ENCODE measurements around the gene CLP1. TPM values are rescaled to one million over a fixed set of nuclear protein-coding genes. Genes with fewer than 3 reads are reported as not detected.
"Not testable (repeated sequence)": the region's sequence is repeated elsewhere in the genome, so short reads cannot be mapped to it uniquely, and the experiment has no call there.

Gene CLP1
- total and polyA plus RNA-seq, 2 experiments from 2014 or later = 16.4 to 21.0 TPM

GRCh38 chr11:57700425-57700824 is 42.9 kb downstream of the CLP1 start:
- peaks cover 13% of the 10 kb centered on the region for H3K79me2 ChIP-seq (ENCODE audit: insufficient read depth)
- in situ Hi-C loops (cut with MboI) = no loop called here
- TF ChIP-seq EZH2 (IDR thresholded peaks at IDR 0.05; ENCODE audit: insufficient read depth, poor library complexity, severe bottlenecking) (no peak), EZH2phosphoT487 (IDR thresholded peaks at IDR 0.05; ENCODE audit: insufficient read depth, low read depth) (no peak)

GRCh38 chr11:57703341-57703740 is 45.8 kb downstream of the CLP1 start:
- H3F3A ChIP-seq (ENCODE audit: insufficient read depth) = peaks cover 40% of the 10 kb centered on the region
- no peak overlapping the region for H3K4me3 ChIP-seq
- 95 to 98% methylated on average over 4 of the region's 4 CpGs for WGBS, 2 experiments (ENCODE audit: low coverage in 1 of 2, low lambda C conversion rate in 2 of 2, missing lambda C conversion rate in 2 of 2)
- H3K4me2 ChIP-seq (ENCODE audit: unreplicated experiment) = no peak overlapping the region
- no peaks in the 10 kb centered on the region for H4K20me1 ChIP-seq (ENCODE audit: insufficient read depth)
- no peaks in the 10 kb centered on the region for H3K4me1 ChIP-seq (ENCODE audit: insufficient read depth)
- H3K27ac ChIP-seq = no peak overlapping the region; the same call in 1 of the 2 replicates
- no peak overlapping the region for H3K9ac ChIP-seq
- peaks cover 51% of the 10 kb centered on the region for H3K36me3 ChIP-seq (ENCODE audit: low read depth)
- no peak for DNase-seq
- no peak overlapping the region for H2AFZ ChIP-seq
- peaks cover 42% of the 10 kb centered on the region for H3K79me2 ChIP-seq (ENCODE audit: insufficient read depth)
- H3K27me3 ChIP-seq (replicated peaks; ENCODE audit: insufficient read depth) = no peaks in the 10 kb centered on the region
- H3K9me2 ChIP-seq (ENCODE audit: insufficient read depth) = no peaks in the 10 kb centered on the region
- TF ChIP-seq EZH2phosphoT487 (IDR thresholded peaks at IDR 0.05; ENCODE audit: insufficient read depth, low read depth) (no peak), EZH2 (IDR thresholded peaks at IDR 0.05; ENCODE audit: insufficient read depth, poor library complexity, severe bottlenecking) (no peak)
- in situ Hi-C loops (cut with MboI) = no loop called here
- no peaks in the 10 kb centered on the region for H3K9me3 ChIP-seq (ENCODE audit: low read depth)

More at GRCh38 chr11:57700425-57700824, 42.9 kb downstream of the CLP1 start:
- Histone ChIP-seq H3K36me3 (ENCODE audit: low read depth) (peaks cover 66% of the 10 kb centered on the region), H3K27ac (no peak overlapping the region), H3F3A (ENCODE audit: insufficient read depth) (peaks cover 36% of the 10 kb centered on the region), H2AFZ (no peak overlapping the region), H3K9ac (no peak overlapping the region; the same call in 1 of the 2 replicates), H3K4me3 (no peak overlapping the region), H3K9me3 (ENCODE audit: low read depth) (no peaks in the 10 kb centered on the region), H3K27me3 (replicated peaks; ENCODE audit: insufficient read depth) (no peaks in the 10 kb centered on the region), H3K4me2 (ENCODE audit: unreplicated experiment) (no peak overlapping the region), H3K9me2 (ENCODE audit: insufficient read depth) (no peaks in the 10 kb centered on the region), H4K20me1 (ENCODE audit: insufficient read depth) (no peaks in the 10 kb centered on the region), H3K4me1 (ENCODE audit: insufficient read depth) (no peaks in the 10 kb centered on the region)
- no peak for DNase-seq
- 57 to 67% methylated on average over 3 of the region's 3 CpGs for WGBS, 2 experiments (ENCODE audit: low coverage in 1 of 2, low lambda C conversion rate in 2 of 2, missing lambda C conversion rate in 2 of 2)

GRCh38 chr11:57704932-57705331 is 47.4 kb downstream of the CLP1 start:
- H3K4me1 ChIP-seq (ENCODE audit: insufficient read depth) = no peaks in the 10 kb centered on the region
- no peaks in the 10 kb centered on the region for H4K20me1 ChIP-seq (ENCODE audit: insufficient read depth)
- H3K27ac ChIP-seq = no peak overlapping the region
- H3K4me3 ChIP-seq = no peak overlapping the region
- H3K79me2 ChIP-seq (ENCODE audit: insufficient read depth) = peaks cover 58% of the 10 kb centered on the region
- H3K9me2 ChIP-seq (ENCODE audit: insufficient read depth) = no peaks in the 10 kb centered on the region
- no peak overlapping the region for H3K4me2 ChIP-seq (ENCODE audit: unreplicated experiment)
- H3K9me3 ChIP-seq (ENCODE audit: low read depth) = no peaks in the 10 kb centered on the region
- TF ChIP-seq EZH2 (IDR thresholded peaks at IDR 0.05; ENCODE audit: insufficient read depth, poor library complexity, severe bottlenecking) (no peak), EZH2phosphoT487 (IDR thresholded peaks at IDR 0.05; ENCODE audit: insufficient read depth, low read depth) (no peak)
- peaks cover 36% of the 10 kb centered on the region for H3K36me3 ChIP-seq (ENCODE audit: low read depth)
- WGBS, 2 experiments (ENCODE audit: low coverage in 1 of 2, low lambda C conversion rate in 2 of 2, missing lambda C conversion rate in 2 of 2) = 80 to 81% methylated on average over 6 of the region's 6 CpGs
- no peak overlapping the region for H2AFZ ChIP-seq
- in situ Hi-C loops (cut with MboI) = no loop called here
- H3K9ac ChIP-seq = no peak overlapping the region
- no peak for DNase-seq
- peaks cover 42% of the 10 kb centered on the region for H3F3A ChIP-seq (ENCODE audit: insufficient read depth)
- no peaks in the 10 kb centered on the region for H3K27me3 ChIP-seq (replicated peaks; ENCODE audit: insufficient read depth)

- H3K4me3 ChIP-seq; in situ Hi-C loops (cut with MboI); H3K4me1 ChIP-seq (ENCODE audit: insufficient read depth); H3K27ac ChIP-seq; DNase-seq; H3K27me3 ChIP-seq (replicated peaks; ENCODE audit: insufficient read depth); H3K9ac ChIP-seq; H4K20me1 ChIP-seq (ENCODE audit: insufficient read depth); H3K9me2 ChIP-seq (ENCODE audit: insufficient read depth); H3K9me3 ChIP-seq (ENCODE audit: low read depth); H2AFZ ChIP-seq; H3K4me2 ChIP-seq (ENCODE audit: unreplicated experiment): not testable (repeated sequence)
- Histone ChIP-seq H3K79me2 (ENCODE audit: insufficient read depth) (peaks cover 63% of the 10 kb centered on the region), H3F3A (ENCODE audit: insufficient read depth) (peaks cover 42% of the 10 kb centered on the region), H3K36me3 (ENCODE audit: low read depth) (peaks cover 32% of the 10 kb centered on the region)
- 76 to 79% methylated on average over 8 of the region's 8 CpGs for WGBS, 2 experiments (ENCODE audit: low coverage in 1 of 2, low lambda C conversion rate in 2 of 2, missing lambda C conversion rate in 2 of 2)
Measured at GRCh38 chr11:57705432-57705831, 47.9 kb downstream of the CLP1 start.

GRCh38 chr11:57709802-57710367 is 52.3 kb downstream of the CLP1 start:
- 96 to 99% methylated on average over 5 of the region's 5 CpGs for WGBS, 2 experiments (ENCODE audit: low coverage in 1 of 2, low lambda C conversion rate in 2 of 2, missing lambda C conversion rate in 2 of 2)

More at GRCh38 chr11:57709802-57710367, 52.3 kb downstream of the CLP1 start:
- Histone ChIP-seq H3F3A (ENCODE audit: insufficient read depth) (peaks cover 9% of the 10 kb centered on the region; the same call in 1 of the 2 replicates), H3K79me2 (ENCODE audit: insufficient read depth) (peaks cover 95% of the 10 kb centered on the region), H3K9me2 (ENCODE audit: insufficient read depth) (no peaks in the 10 kb centered on the region), H3K4me2 (ENCODE audit: unreplicated experiment) (no peak overlapping the region), H3K27ac (no peak overlapping the region), H4K20me1 (ENCODE audit: insufficient read depth) (no peaks in the 10 kb centered on the region), H3K36me3 (ENCODE audit: low read depth) (0 out of 2 replicates have a peak, but pooled peaks cover 1% of the 10 kb centered on the region), H2AFZ (no peak overlapping the region), H3K9ac (no peak overlapping the region), H3K27me3 (replicated peaks; ENCODE audit: insufficient read depth) (no peaks in the 10 kb centered on the region), H3K9me3 (ENCODE audit: low read depth) (no peaks in the 10 kb centered on the region), H3K4me3 (no peak overlapping the region), H3K4me1 (ENCODE audit: insufficient read depth) (peaks cover 24% of the 10 kb centered on the region)
- DNase-seq = no peak
- in situ Hi-C loops (cut with MboI) = no loop called here
- TF ChIP-seq EZH2 (IDR thresholded peaks at IDR 0.05; ENCODE audit: insufficient read depth, poor library complexity, severe bottlenecking) (no peak), EZH2phosphoT487 (IDR thresholded peaks at IDR 0.05; ENCODE audit: insufficient read depth, low read depth) (no peak)

MicroRNAs within 50 kb of the gene (microRNA counts, 767-probe panel; counts per million panel counts)
- 7,447 counts per million, percentile 96 among the panel's probes with 10 or more counts for microRNA hsa-miR-130a-3p

Small RNA genes within 50 kb of the gene (microRNA-seq; reads per million reads assigned to microRNA genes)
- 7,457 reads per million, percentile 93 among the genes with 10 or more reads in this experiment for gene MIR130A (ENCODE audit: borderline number of aligned reads)

Small RNA genes within 50 kb of the gene (small RNA-seq; reads per million reads assigned to genes)
- gene MIR130A (ENCODE audit: low read depth, low replicate concordance) = 13.4 reads per million, percentile 86 among the genes with 10 or more reads in this experiment

Other genes with a start within 250 kb of the CLP1 start
- 23.2 and 57.7 TPM in 2 replicates for gene SLC43A3, start 230.6 kb upstream of the CLP1 start, total RNA-seq (2014; rRNA removed; shearing (Covaris generic))
- 33.3 and 33.4 TPM in 2 replicates for gene SLC43A3, start 230.6 kb upstream of the CLP1 start, polyA plus RNA-seq (2016; fragmentation: Nextera tagmentation; extraction: Ambion mirVana)
- gene RTN4RL2, start 197.2 kb upstream of the CLP1 start, total RNA-seq (2014; rRNA removed; shearing (Covaris generic)) = 0.32 TPM in 1 of 2 replicates, not detected in the other
- gene RTN4RL2, start 197.2 kb upstream of the CLP1 start, polyA plus RNA-seq (2016; fragmentation: Nextera tagmentation; extraction: Ambion mirVana) = 0.80 and 1.1 TPM in 2 replicates
- 6.2 and 9.3 TPM in 2 replicates for gene SLC43A1, start 142.1 kb upstream of the CLP1 start, total RNA-seq (2014; rRNA removed; shearing (Covaris generic))
- 7.1 and 7.7 TPM in 2 replicates for gene SLC43A1, start 142.1 kb upstream of the CLP1 start, polyA plus RNA-seq (2016; fragmentation: Nextera tagmentation; extraction: Ambion mirVana)
- gene TIMM10, start 127.0 kb upstream of the CLP1 start, total RNA-seq (2014; rRNA removed; shearing (Covaris generic)) = 29.0 and 48.3 TPM in 2 replicates
- 73.4 and 78.3 TPM in 2 replicates for gene TIMM10, start 127.0 kb upstream of the CLP1 start, polyA plus RNA-seq (2016; fragmentation: Nextera tagmentation; extraction: Ambion mirVana)
- not detected in 2 replicates for gene SMTNL1, start 120.2 kb upstream of the CLP1 start, total RNA-seq (2014; rRNA removed; shearing (Covaris generic))
- gene SMTNL1, start 120.2 kb upstream of the CLP1 start, polyA plus RNA-seq (2016; fragmentation: Nextera tagmentation; extraction: Ambion mirVana) = not detected in 2 replicates
- gene UBE2L6, start 90.1 kb upstream of the CLP1 start, total RNA-seq (2014; rRNA removed; shearing (Covaris generic)) = 32.8 and 41.5 TPM in 2 replicates
- 74.0 and 75.9 TPM in 2 replicates for gene UBE2L6, start 90.1 kb upstream of the CLP1 start, polyA plus RNA-seq (2016; fragmentation: Nextera tagmentation; extraction: Ambion mirVana)
- 98.0 and 147 TPM in 2 replicates for gene SERPING1, start 60.1 kb upstream of the CLP1 start, total RNA-seq (2014; rRNA removed; shearing (Covaris generic))
- 319 and 327 TPM in 2 replicates for gene SERPING1, start 60.1 kb upstream of the CLP1 start, polyA plus RNA-seq (2016; fragmentation: Nextera tagmentation; extraction: Ambion mirVana)
- gene YPEL4, start 7.8 kb upstream of the CLP1 start, total RNA-seq (2014; rRNA removed; shearing (Covaris generic)) = 1.7 TPM in 1 of 2 replicates, not detected in the other
- gene YPEL4, start 7.8 kb upstream of the CLP1 start, polyA plus RNA-seq (2016; fragmentation: Nextera tagmentation; extraction: Ambion mirVana) = 0.35 and 0.49 TPM in 2 replicates
- gene ZDHHC5, start 10.4 kb downstream of the CLP1 start, total RNA-seq (2014; rRNA removed; shearing (Covaris generic)) = 43.6 and 52.5 TPM in 2 replicates
- 35.8 and 36.7 TPM in 2 replicates for gene ZDHHC5, start 10.4 kb downstream of the CLP1 start, polyA plus RNA-seq (2016; fragmentation: Nextera tagmentation; extraction: Ambion mirVana)
- gene MED19, start 54.5 kb downstream of the CLP1 start, total RNA-seq (2014; rRNA removed; shearing (Covaris generic)) = 17.7 and 33.4 TPM in 2 replicates
- gene MED19, start 54.5 kb downstream of the CLP1 start, polyA plus RNA-seq (2016; fragmentation: Nextera tagmentation; extraction: Ambion mirVana) = 37.1 and 39.6 TPM in 2 replicates
- 68.5 and 88.1 TPM in 2 replicates for gene TMX2, start 54.8 kb downstream of the CLP1 start, total RNA-seq (2014; rRNA removed; shearing (Covaris generic))
- 101 and 105 TPM in 2 replicates for gene TMX2, start 54.8 kb downstream of the CLP1 start, polyA plus RNA-seq (2016; fragmentation: Nextera tagmentation; extraction: Ambion mirVana)
- gene SELENOH, start 83.7 kb downstream of the CLP1 start, total RNA-seq (2014; rRNA removed; shearing (Covaris generic)) = 96.6 and 123 TPM in 2 replicates
- gene SELENOH, start 83.7 kb downstream of the CLP1 start, polyA plus RNA-seq (2016; fragmentation: Nextera tagmentation; extraction: Ambion mirVana) = 181 and 184 TPM in 2 replicates
- not detected in 2 replicates for gene BTBD18, start 94.1 kb downstream of the CLP1 start, total RNA-seq (2014; rRNA removed; shearing (Covaris generic))
- gene BTBD18, start 94.1 kb downstream of the CLP1 start, polyA plus RNA-seq (2016; fragmentation: Nextera tagmentation; extraction: Ambion mirVana) = 0.10 TPM in 1 of 2 replicates, not detected in the other
- 94.2 and 101 TPM in 2 replicates for gene CTNND1, start 104.0 kb downstream of the CLP1 start, total RNA-seq (2014; rRNA removed; shearing (Covaris generic))
- gene CTNND1, start 104.0 kb downstream of the CLP1 start, polyA plus RNA-seq (2016; fragmentation: Nextera tagmentation; extraction: Ambion mirVana) = 64.5 and 66.9 TPM in 2 replicates